ENCODE data around the gene JPH3.
"Not testable (repeated sequence)": the region's sequence is repeated elsewhere in the genome, so short reads cannot be mapped to it uniquely, and the experiment has no call there.

DNA sequence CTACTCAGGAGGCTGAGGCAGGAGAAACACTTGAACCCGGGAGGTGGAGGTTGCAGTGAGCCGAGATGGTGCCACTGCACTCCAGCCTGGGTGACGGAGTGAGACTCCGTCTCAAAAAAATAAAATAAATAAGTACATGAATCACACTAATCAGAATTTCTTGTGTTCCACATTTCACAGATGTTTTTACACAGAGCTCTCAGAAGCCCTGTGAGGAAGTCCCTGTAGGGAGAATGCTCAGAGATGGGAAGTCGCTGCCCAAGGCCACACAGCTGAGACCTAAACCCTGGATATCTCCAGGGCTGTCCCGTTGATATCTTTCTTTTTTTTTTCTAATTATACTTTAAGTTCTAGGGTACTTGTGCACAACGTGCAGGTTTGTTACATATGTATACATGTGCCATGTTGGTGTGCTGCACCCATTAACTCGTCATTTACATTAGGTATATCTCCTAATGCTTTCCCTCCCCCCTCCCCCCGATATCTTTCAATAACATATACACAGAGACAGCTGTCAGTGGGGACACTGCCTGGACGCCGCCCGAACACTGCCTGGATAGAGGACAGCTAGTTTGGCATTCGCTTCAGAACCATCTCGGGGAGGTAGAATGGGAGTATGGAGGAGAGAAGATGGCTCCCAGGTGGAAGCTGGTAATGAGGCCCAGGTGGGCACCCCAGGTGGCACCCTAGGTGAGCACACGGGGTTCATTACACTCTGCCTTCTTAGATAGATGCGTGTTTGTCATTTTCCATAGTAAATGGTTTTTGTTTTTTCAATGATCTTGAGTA lies 24.0 kb upstream of the JPH3 start:
- TF ChIP-seq, protein P1, sequence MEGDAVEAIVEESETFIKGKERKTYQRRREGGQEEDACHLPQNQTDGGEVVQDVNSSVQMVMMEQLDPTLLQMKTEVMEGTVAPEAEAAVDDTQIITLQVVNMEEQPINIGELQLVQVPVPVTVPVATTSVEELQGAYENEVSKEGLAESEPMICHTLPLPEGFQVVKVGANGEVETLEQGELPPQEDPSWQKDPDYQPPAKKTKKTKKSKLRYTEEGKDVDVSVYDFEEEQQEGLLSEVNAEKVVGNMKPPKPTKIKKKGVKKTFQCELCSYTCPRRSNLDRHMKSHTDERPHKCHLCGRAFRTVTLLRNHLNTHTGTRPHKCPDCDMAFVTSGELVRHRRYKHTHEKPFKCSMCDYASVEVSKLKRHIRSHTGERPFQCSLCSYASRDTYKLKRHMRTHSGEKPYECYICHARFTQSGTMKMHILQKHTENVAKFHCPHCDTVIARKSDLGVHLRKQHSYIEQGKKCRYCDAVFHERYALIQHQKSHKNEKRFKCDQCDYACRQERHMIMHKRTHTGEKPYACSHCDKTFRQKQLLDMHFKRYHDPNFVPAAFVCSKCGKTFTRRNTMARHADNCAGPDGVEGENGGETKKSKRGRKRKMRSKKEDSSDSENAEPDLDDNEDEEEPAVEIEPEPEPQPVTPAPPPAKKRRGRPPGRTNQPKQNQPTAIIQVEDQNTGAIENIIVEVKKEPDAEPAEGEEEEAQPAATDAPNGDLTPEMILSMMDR (IDR thresholded peaks at IDR 0.05 in 2 of 3, conservative IDR thresholded peaks at IDR 0.05 in 1 of 3; ENCODE audit: control insufficient read depth in 2 of 3, extremely low read depth in 1 of 3, insufficient read depth in 1 of 3, low read depth in 3 of 3, low read length in 3 of 3): not testable (repeated sequence)
- TF ChIP-seq RFX5 (IDR thresholded peaks at IDR 0.05; ENCODE audit: low read depth, low read length); SREBF2 (IDR thresholded peaks at IDR 0.05; ENCODE audit: low read length); GABPA (IDR thresholded peaks at IDR 0.05; ENCODE audit: low read depth); ZNF274 (IDR thresholded peaks at IDR 0.05; ENCODE audit: insufficient read depth, insufficient read length); TARDBP (IDR thresholded peaks at IDR 0.05; ENCODE audit: borderline replicate concordance); RAD51 (IDR thresholded peaks at IDR 0.05); YY1 (IDR thresholded peaks at IDR 0.05; ENCODE audit: low read depth, low read length); JUND (IDR thresholded peaks at IDR 0.05; ENCODE audit: low read depth, low read length); NFYB (IDR thresholded peaks at IDR 0.05; ENCODE audit: insufficient read depth, low read depth, low read length); POLR2A (IDR thresholded peaks at IDR 0.05; ENCODE audit: low read depth, low read length); ZNF24 (IDR thresholded peaks at IDR 0.05): not testable (repeated sequence)
- TF ChIP-seq, protein P2, sequence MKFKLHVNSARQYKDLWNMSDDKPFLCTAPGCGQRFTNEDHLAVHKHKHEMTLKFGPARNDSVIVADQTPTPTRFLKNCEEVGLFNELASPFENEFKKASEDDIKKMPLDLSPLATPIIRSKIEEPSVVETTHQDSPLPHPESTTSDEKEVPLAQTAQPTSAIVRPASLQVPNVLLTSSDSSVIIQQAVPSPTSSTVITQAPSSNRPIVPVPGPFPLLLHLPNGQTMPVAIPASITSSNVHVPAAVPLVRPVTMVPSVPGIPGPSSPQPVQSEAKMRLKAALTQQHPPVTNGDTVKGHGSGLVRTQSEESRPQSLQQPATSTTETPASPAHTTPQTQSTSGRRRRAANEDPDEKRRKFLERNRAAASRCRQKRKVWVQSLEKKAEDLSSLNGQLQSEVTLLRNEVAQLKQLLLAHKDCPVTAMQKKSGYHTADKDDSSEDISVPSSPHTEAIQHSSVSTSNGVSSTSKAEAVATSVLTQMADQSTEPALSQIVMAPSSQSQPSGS (IDR thresholded peaks at IDR 0.05; ENCODE audit: low read length): not testable (repeated sequence)
- TF ChIP-seq, protein P3, sequence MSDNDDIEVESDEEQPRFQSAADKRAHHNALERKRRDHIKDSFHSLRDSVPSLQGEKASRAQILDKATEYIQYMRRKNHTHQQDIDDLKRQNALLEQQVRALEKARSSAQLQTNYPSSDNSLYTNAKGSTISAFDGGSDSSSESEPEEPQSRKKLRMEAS (IDR thresholded peaks at IDR 0.05; ENCODE audit: low read depth, low read length): not testable (repeated sequence)

All from GM12878 (cell line).